ENCODE measurements around the gene BOD1L2. TPM values are rescaled to one million over a fixed set of nuclear protein-coding genes. Genes with fewer than 3 reads are reported as not detected.

BOD1L2 gene
- total and polyA plus RNA-seq, 11 donors, result not detected

DNA sequence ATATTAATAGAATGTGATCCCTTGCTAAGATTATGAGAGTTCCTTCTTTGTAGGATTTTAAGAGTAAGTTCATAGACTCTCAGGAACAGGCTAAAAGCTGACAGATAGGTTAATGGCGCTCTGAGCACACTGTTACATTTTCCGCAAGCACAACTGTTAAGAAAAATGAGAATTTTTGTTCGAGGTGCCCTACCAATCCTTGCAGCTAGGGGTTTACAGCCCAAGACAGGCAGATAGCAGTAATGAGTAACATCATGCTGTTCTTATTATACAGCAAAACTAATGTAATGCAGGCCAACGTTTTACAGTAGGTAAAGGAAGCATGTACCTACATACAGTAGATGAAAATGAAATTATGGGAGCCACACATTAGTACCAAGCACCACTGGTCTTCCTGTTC, 11.2 kb upstream of the BOD1L2 start:
- no peak overlapping the region for H3K27ac ChIP-seq
- intact Hi-C loops (cut with DNase I), result no loop called here
- H3K36me3 ChIP-seq, result no peaks in the 10 kb centered on the region
- DNase-seq (no peak), ATAC-seq (no peak)
- no peaks in the 10 kb centered on the region for H3K27me3 ChIP-seq
- TF ChIP-seq, protein P1, sequence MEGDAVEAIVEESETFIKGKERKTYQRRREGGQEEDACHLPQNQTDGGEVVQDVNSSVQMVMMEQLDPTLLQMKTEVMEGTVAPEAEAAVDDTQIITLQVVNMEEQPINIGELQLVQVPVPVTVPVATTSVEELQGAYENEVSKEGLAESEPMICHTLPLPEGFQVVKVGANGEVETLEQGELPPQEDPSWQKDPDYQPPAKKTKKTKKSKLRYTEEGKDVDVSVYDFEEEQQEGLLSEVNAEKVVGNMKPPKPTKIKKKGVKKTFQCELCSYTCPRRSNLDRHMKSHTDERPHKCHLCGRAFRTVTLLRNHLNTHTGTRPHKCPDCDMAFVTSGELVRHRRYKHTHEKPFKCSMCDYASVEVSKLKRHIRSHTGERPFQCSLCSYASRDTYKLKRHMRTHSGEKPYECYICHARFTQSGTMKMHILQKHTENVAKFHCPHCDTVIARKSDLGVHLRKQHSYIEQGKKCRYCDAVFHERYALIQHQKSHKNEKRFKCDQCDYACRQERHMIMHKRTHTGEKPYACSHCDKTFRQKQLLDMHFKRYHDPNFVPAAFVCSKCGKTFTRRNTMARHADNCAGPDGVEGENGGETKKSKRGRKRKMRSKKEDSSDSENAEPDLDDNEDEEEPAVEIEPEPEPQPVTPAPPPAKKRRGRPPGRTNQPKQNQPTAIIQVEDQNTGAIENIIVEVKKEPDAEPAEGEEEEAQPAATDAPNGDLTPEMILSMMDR (IDR thresholded peaks at IDR 0.05), result no peak
- TF ChIP-seq POLR2A (IDR thresholded peaks at IDR 0.05), result no peak
- WGBS, 4 donors, result 54 to 73% (median 62%) methylated on average over 4 of the region's 4 CpGs
- peaks cover 0 to 8% (median 0%) of the 10 kb centered on the region in 12 donors for H3K9me3 ChIP-seq
- no peaks in the 10 kb centered on the region for H3K4me1 ChIP-seq
- H3K4me3 ChIP-seq, result no peak overlapping the region

DNA sequence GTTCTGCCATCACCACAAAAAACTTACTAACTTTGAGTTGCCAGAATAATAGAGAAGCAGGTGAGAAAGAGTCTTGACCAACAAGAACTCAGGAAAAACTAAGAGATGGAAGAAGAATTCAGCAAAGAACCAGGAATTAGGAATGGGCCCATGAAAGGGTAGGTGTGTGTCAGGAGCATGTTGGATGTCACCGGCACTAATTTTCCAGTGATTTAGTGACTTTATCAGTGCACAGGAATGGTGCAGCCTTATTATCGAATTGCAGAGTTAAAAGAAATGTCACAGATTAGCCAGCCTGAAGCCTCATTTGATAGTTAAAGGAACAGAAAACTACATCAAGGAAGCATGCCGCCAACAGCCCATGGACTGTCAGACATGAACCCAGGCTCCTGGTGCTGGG, 9.0 kb upstream of the BOD1L2 start:
- 79 to 83% (median 80%) methylated on average over 3 of the region's 3 CpGs for WGBS, 4 donors
- Histone ChIP-seq H3K9me3 (peaks cover 0 to 8% (median 0%) of the 10 kb centered on the region in 12 donors), H3K27ac (no peak overlapping the region), H3K4me3 (no peak overlapping the region), H3K27me3 (no peaks in the 10 kb centered on the region), H3K36me3 (no peaks in the 10 kb centered on the region), H3K4me1 (peaks cover 0 to 5% (median 0%) of the 10 kb centered on the region in 12 donors)
- no peak for TF ChIP-seq POLR2A (IDR thresholded peaks at IDR 0.05)
- TF ChIP-seq, protein P1 (IDR thresholded peaks at IDR 0.05), result no peak
- intact Hi-C loops (cut with DNase I), result no loop called here
- ATAC-seq (no peak), DNase-seq (no peak)

GRCh38 chr18:57141208-57142129, 5.4 kb upstream of the BOD1L2 start:
- DNase-seq, result no peak
- Histone ChIP-seq H3K27ac (no peak overlapping the region), H3K27me3 (peaks cover 0 to 5% (median 0%) of the 10 kb centered on the region in 9 donors), H3K4me3 (no peak overlapping the region), H3K36me3 (no peaks in the 10 kb centered on the region), H3K9me3 (peaks cover 0 to 2% (median 0%) of the 10 kb centered on the region in 12 donors), H3K4me1 (peaks cover 0 to 5% (median 0%) of the 10 kb centered on the region in 12 donors)
- 40 to 61% (median 54%) methylated on average over 10 of the region's 10 CpGs for WGBS, 4 donors
- intact Hi-C loops (cut with DNase I), result no loop called here
- TF ChIP-seq, protein P1 (IDR thresholded peaks at IDR 0.05), result no peak
- TF ChIP-seq POLR2A (IDR thresholded peaks at IDR 0.05), result no peak
- no peak for ATAC-seq

GRCh38 chr18:57142324-57142723, 4.6 kb upstream of the BOD1L2 start:
- intact Hi-C loops (cut with DNase I), result no loop called here
- DNase-seq (no peak), ATAC-seq (no peak)
- H3K27ac ChIP-seq, result no peak overlapping the region
- no peak overlapping the region for H3K4me3 ChIP-seq
- no peaks in the 10 kb centered on the region for H3K9me3 ChIP-seq
- H3K36me3 ChIP-seq, result no peaks in the 10 kb centered on the region
- peaks cover 0 to 5% (median 0%) of the 10 kb centered on the region in 12 donors for H3K4me1 ChIP-seq
- TF ChIP-seq, protein P1 (IDR thresholded peaks at IDR 0.05), result no peak
- no peak for TF ChIP-seq POLR2A (IDR thresholded peaks at IDR 0.05)
- peaks cover 0 to 5% (median 0%) of the 10 kb centered on the region in 9 donors for H3K27me3 ChIP-seq
